Stimulated activated CD4-positive, alpha-beta T cell treated with anti-CD3 and anti-CD28 coated beads, Interleukin-4, amount 100 ng/mL, for 1 hour (primary cell): ENCODE data around the gene TMEM39B.
"Not testable (repeated sequence)": the region's sequence is repeated elsewhere in the genome, so short reads cannot be mapped to it uniquely, and the experiment has no call there.

ENCODE experiments used
- DNase-seq: peaks from one replicate; pipeline ENCODE4 v3.0.0-alpha.2; 2020

Gene TMEM39B

DNA sequence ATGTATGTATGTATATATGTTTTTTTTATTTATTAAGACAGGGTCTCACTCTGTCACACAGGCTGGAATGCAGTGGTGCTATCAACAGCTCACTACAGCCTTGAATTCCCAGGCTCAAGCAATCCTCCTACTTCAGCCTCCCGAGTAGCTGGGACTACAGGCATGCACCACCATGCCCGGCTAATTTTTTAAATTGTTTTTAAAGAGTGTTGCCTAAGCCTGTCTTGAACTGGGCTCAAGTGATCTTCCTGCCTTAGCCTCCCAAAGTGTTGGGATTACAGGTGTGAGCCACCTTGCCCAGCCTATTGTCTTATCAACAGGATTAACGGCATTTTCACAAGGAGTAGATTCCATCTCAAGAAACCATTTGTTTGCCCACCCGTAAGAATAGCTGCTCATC, 40.7 kb downstream of the TMEM39B start:
- not testable (repeated sequence) for DNase-seq

DNA sequence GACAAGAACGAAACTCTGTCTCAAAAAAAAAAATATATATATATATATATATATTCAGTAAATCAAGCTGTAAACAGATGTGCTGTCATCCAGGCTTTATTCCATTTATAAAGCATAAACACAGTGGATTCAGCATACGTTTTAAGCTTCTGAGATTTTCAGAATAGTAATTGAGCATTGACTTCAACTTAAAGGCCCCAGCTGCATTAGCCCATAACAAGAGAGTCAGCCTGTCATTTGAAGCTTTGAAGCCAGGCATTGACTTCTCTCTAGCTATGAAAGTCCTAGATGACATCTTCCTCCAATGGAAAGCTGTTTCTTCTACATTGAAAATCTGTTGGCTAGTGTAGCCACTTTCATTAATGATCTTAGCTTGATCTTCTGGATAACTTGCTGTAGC, 41.7 kb downstream of the TMEM39B start:
- no peak for DNase-seq

DNA sequence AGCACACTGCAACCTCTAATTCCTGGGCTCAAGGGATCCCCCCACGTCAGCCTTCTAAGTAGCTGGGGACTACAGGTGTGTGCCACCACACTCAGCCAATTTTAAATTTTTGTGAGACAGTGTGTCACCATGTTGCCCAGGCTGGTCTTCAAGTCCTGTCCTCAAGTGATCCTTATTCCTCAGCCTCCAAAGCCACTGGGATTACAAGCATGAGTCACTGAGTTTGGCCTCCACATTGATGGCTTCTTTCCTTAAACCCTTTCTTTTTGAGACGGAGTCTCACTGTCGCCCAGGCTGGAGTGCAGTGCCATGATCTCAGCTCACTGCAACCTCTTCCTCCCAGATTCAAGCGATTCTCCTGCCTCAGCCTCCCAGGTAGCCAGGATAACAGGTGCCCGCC, 42.8 kb downstream of the TMEM39B start:
- no peak for DNase-seq

DNA sequence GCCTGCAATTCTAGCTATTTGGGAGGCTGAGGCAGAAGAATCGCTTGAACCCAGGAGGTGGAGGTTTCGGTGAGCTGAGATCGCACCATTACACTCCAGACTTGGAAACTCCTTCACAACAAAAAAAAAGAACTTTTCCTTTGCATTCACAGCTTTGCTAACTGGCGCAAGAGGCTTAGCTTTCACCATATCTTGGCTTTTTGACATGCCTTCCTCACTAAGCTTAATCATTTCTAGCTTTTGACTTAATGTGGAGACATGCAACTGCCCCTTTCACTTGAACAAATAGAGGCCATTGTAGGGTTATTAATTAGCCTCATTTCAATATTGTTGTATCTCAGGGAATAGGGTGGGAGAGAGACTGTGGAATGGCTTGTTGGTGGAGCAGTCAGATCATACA, 43.8 kb downstream of the TMEM39B start:
- DNase-seq, result no peak

DNA sequence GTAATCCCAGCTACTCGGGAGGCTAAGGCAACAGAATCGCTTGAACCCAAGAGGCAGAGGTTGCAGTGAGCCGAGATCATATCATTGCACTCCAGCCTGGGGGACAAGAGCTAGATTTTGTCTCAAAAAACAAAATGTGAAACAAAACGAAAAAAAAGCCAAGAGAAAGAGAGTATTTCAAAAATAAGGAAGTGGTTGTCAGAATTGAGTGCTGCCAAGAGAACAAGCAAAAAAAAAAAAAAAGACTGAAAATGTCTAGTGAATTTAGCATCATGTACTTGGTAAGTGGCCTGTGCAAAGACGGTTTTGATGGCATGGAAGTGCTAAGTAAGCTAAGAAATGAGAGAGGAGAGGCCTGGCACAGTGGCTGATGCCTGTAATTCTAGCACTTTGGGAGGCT, 49.4 kb downstream of the TMEM39B start:
- DNase-seq, result no peak

DNA sequence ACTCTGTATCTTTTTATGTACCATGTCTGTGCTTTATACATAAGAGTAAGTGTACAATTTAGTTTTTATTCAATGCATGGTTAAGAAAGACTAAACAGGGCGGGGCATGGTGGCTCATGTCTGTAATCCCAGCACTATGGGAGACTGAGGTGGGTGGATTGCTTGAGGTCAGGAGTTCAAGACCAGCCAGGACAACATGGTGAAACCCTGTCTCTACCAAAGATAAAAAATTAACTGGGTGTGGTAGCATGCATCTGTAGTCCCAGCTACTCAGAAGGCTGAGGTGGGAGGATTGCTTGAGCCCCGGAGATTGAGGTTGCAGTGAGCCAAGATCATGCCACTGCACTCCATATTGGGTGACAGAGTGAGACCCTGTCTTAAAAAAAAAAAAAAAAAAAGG, 50.6 kb downstream of the TMEM39B start:
- not testable (repeated sequence) for DNase-seq

DNA sequence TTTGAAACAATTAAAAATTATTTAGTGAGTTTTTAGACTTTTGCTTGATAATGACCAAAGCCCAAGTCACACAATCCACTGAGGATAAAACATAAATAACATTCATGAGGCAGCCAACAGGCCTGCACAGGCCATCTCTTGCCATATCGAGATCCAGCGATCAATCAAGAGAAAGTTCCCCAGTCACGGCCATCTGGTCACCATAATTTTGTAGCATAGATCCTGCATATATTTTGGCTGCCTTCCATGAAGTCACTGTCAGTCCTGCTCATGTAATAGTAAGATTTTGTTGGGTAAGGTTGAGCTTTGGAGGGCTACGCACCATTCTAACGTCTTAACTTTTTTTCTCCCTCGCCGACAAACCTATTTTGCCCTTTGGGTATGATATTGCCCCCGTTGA, 52.6 kb downstream of the TMEM39B start:
- no peak for DNase-seq

DNA sequence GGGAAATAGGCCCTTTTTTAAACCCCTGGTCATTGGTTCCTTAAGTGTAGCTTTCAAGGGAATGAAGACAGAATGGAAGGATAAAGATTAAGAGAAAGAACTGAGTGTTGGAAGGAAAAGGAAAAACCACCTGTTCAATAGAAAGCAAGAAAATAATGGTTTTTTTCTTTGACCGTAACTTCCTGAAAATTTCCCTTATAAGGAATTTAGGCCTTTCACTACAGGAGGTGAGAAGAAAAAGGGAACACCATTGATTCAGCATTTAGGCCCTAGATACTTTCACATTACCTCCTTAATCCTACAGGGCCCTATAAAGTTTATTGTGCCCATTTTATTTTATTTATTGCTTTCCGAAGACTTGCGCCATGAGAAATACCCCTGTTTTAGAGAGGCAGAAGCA, 54.0 kb downstream of the TMEM39B start:
- DNase-seq, result no peak

DNA sequence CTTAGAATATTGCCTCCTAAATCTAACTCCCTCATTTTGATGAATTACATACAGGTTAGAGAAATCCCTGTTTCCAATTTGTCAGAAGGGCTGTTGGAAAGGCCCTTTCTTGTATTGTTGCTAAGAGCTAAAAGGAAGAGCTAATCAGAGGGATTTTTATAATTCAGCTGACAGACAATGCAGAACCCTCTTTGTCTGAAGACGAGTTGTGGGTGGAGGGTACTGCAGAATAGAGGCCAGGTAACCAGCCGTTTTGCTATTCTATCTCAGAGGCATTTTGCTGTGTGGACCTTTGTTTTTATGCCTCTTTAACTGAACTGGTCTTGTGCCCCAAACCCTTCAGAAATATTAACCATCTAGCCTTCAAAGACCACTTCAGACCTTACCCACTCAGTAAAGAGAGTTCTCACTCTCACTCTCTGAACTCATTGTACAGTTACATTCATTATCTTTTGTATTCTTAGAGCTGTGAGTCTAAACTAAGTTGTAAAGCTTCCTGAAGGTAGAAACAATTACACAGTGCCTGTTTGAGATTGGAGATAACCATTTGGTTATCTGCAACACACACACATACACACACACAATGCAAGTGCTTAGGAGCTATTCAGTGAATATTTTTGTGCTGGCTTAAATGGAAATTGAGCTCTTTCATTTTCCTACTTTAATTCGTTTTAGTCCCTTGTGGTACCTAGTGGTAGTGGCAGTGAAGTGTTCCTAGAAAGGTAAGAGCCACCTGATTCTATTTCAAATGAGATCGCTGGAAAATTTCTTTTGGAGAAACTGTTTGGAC, 54.9 kb downstream of the TMEM39B start:
- DNase-seq, result no peak

DNA sequence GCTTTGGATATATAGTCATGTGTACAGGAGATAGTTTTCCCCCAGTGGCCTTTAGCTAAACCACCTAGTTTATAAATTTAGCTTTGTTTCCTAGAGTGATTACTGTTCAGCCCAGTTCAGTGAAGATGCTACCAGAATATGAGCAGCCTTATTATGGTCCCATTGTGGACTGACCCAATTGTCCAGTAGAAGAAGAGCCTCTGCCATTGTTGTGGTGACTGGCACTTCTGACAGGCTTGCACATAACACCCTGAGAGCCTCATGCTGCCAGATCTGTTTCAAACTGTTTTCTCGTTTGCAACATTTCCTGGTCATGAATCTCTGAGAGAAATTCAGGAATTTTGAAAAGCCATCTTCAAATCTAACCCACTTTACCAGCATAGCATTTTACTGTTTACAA, 55.7 kb downstream of the TMEM39B start:
- DNase-seq, result no peak

DNA sequence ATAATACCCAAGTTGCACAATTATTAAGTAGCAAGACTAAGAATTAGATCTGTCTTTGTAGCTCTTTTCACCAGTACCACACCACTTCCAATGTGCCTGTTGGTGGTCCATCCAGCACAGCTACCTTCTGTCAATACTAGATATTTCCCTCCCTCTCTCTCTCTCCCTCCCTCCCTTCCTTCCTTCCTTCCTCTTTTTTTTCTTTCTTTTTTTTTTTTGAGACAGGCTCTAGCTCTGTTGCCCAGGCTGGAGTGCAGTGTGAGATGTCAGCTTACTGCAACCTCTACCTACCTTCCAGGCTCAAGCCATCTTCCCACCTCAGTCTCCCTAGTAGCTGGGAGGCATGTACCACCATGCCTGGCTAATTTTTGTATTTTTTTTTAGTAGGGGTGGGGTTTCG, 56.2 kb downstream of the TMEM39B start:
- no peak for DNase-seq

DNA sequence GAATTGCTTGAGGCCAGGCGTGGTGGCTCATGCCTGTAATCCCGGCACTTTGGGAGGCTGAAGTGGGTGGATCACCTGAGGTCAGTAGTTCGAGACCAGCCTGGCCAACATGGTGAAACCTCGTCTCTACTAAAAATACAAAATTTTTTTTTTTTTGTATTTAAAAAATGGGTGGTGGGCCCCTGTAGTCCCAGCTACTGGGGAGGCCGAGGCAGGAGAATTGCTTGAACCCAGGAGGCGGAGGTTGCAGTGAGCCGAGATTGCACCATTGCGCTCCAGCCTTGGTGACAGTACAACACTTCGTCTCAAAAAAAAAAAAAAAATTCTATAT, 61.2 kb downstream of the TMEM39B start:
- DNase-seq, result not testable (repeated sequence)

DNA sequence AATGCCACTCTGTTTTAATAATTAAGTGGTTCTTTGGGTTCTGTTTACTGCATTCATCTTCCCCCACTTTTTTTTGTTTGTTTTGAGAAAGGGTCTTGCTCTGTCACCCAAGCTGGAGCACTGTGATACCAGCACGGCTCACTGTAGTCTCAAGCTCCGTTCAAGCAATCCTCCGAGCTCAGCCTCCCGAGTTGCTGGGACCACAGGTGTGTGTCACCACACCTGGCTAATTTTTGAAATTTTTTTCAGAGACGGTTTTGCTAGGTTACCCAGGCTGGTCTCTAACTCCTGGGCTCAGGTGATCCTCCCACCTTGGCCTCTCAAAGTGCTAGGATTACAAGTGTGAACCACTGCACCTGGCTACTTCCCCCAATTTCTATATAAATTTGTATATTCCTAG, 64.4 kb downstream of the TMEM39B start:
- DNase-seq, result no peak

DNA sequence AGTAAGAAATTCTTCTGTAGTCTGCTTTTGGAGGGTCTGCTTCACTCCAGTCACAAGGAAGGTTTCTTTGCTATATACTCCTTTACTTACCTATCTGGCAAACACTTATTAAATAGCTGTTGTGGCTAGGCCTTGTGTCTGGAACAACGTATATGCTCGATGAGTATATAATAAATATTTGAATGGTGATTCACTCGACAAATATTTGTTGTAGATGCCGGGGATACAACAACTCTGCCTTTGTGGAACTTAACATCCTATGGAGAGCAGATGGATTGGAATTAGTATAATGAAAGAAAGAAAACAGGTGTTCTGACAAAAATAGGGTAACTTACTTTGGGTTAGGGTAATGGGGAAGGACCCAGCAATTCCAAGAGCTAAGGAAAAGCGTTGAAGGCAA, 66.2 kb downstream of the TMEM39B start:
- no peak for DNase-seq

DNA sequence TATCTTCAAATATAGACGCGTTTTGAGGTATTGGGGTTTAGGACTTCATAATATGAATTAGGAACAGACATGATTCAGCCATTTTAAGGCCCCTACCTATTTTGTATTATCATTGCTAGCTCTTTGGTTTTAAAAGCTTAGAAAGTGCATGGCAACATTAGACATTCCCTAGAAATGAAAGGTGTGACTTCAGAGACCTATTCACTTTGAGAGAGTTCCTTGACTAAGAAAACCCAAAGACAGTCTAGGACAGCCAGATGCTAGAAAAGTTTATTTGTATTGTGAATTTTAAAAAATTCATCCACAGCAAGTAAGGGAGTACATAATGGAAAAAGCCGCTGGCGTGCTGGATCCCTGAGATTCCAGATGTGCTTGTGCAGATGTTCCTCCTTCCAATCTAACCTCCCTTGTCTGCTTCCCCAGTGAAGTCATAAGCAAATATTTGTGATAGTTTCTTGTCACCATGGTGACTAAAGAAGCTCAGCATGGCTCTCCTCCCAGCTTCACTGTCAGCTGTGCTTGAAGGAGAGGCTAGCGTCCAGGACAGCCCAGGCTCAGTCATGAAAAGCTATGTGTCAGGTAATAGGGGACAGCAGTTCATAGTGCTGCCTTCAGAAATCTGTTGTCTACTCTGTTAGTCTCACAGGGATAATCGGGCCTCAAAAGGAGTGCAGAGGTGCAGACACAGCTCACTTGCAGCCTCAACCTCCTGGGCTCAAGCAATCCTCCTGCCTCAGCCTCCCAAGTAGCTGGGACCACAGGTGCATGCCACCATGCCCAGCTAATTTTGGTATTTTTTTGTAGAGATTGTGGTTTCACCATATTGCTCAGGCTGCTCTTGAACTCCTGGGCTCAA, 69.9 kb downstream of the TMEM39B start:
- no peak for DNase-seq

DNA sequence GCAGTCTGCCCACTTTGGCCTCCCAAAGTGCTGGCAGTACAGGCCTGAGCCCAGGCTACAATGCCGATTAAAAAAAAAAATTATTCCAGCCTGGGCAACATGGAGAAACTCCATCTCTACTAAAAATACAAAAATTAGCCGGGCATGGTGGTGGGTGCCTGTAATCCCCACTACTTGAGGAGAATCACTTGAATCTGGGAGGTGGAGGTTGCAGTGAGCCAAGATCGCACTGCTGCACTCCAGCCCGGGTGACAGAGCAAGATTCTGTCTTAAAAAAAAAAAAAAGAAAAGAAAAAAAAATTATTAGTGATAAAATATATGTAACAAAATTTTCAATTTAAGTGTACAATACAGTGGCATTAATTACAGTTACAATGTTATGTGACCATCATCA, 70.6 kb downstream of the TMEM39B start:
- DNase-seq, result not testable (repeated sequence)

DNA sequence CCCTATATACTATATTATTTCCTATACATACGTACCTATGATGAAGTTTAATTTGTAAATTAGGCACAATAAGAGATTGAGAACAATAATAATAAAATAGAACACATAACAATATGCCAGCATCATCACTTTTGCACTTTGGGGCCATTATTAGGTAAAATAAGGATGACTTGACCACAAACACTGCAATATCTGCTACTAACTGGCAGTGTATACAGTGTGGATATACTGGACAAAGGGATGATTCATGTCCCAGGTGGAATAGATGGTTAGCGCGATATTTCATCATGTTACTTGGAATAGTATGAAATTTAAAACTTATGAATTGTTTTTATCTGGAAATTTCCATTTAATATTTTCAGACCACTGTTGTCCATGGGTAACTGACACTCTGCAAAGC, 71.3 kb downstream of the TMEM39B start:
- no peak for DNase-seq

DNA sequence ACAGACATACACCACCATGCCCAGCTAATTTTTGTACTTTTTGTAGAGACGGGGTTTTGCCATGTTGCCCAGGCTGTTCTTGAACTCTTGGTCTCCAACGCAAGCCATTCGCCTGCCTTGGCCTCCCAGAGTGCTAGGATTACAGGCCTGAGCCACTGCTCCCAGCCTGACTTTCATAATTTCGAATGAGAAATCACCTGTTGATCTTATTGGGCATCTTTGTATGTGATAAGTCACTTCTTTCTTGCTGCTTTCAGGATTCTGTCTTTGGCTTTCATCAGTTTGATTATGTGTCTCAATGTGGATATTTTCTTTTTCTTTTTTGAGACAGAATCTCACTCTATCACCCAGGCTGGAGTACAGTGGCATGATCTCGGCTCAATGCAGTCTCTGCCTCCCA, 75.1 kb downstream of the TMEM39B start:
- DNase-seq, result not testable (repeated sequence)

DNA sequence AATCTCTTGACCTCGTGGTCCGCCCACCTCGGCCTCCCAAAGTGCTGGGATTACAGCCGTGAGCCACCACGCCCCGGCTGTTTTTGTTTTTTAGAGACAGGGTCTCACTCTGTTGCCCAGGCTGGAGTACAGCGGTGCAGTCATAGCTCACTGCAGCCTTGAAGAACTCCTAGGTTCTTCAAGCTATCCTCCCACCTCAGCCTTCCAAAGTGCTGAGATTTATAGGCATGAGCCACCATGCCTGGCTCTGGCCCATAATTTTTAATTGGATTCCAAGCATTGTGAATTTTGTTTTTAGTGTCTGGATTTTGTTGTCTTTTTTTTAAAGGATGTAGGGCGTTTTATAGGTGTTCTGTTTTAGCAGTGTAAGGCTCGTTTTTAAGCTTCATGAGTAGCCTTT, 78.1 kb downstream of the TMEM39B start:
- no peak for DNase-seq

DNA sequence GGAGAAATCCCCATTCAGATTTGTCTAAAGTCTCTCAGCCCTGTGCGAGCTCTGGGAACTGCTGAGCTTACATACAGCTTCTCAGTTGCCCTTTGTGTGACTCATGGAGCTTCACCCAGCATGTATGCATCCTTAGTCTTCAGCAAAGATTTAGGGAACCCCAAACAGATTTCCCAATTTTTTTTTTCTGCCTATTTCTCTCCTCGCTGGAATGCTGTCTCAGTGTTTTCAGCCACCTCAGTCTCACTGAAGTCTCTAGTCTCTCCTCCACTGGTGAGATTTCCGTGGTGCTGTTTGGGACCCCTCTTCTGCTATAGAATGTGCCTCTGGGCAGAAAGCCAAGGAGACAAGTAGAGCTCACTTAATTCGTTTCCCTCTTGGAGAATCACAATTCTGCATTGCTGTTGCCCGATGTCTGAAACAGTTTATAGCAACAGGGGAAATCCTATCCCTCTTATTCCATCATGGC, 78.6 kb downstream of the TMEM39B start:
- no peak for DNase-seq
